Measurements from ENCODE around the gene DNAAF5. TPM values are rescaled to one million over a fixed set of nuclear protein-coding genes. Genes with fewer than 3 reads are reported as not detected.
"Not testable (repeated sequence)": the region's sequence is repeated elsewhere in the genome, so short reads cannot be mapped to it uniquely, and the experiment has no call there.

Gene DNAAF5
- total RNA-seq, 1 donor from 2014 or later = 38.2 TPM

GRCh38 chr7:745431-746154 lies 19.1 kb downstream of the DNAAF5 start:
- DNase-seq (ENCODE audit: low read depth) = no peak

GRCh38 chr7:746155-747061 lies 19.9 kb downstream of the DNAAF5 start:
- no peak for DNase-seq (ENCODE audit: low read depth)

- DNase-seq (ENCODE audit: low read depth) = no peak
Measured at GRCh38 chr7:747186-747585, 20.7 kb downstream of the DNAAF5 start.

- no peak for DNase-seq (ENCODE audit: low read depth)
Measured at GRCh38 chr7:748446-748845, 21.9 kb downstream of the DNAAF5 start.

GRCh38 chr7:749140-749551 lies 22.6 kb downstream of the DNAAF5 start:
- no peak for DNase-seq (ENCODE audit: low read depth)

GRCh38 chr7:750111-750905 lies 23.8 kb downstream of the DNAAF5 start:
- no peak for DNase-seq (ENCODE audit: low read depth)

GRCh38 chr7:751826-752225 lies 25.3 kb downstream of the DNAAF5 start:
- no peak for DNase-seq (ENCODE audit: low read depth)

- DNase-seq (ENCODE audit: low read depth) = not testable (repeated sequence)
Measured at GRCh38 chr7:752256-752655, 25.8 kb downstream of the DNAAF5 start.

- DNase-seq (ENCODE audit: low read depth) = no peak
Measured at GRCh38 chr7:753190-753589, 26.7 kb downstream of the DNAAF5 start.

GRCh38 chr7:754531-755412 lies 28.3 kb downstream of the DNAAF5 start:
- no peak for DNase-seq (ENCODE audit: low read depth)

- DNase-seq (ENCODE audit: low read depth) = no peak
Measured at GRCh38 chr7:755413-755805, 28.9 kb downstream of the DNAAF5 start.

- no peak for DNase-seq (ENCODE audit: low read depth)
Measured at GRCh38 chr7:756231-756927, 29.9 kb downstream of the DNAAF5 start.

GRCh38 chr7:756928-757560 lies 30.5 kb downstream of the DNAAF5 start:
- no peak for DNase-seq (ENCODE audit: low read depth)

- DNase-seq (ENCODE audit: low read depth) = no peak
Measured at GRCh38 chr7:757741-758163, 31.3 kb downstream of the DNAAF5 start.

GRCh38 chr7:759569-759968 lies 33.1 kb downstream of the DNAAF5 start:
- DNase-seq (ENCODE audit: low read depth) = no peak

GRCh38 chr7:760006-760405 lies 33.5 kb downstream of the DNAAF5 start:
- no peak for DNase-seq (ENCODE audit: low read depth)

GRCh38 chr7:761101-761500 lies 34.6 kb downstream of the DNAAF5 start:
- DNase-seq (ENCODE audit: low read depth) = no peak

GRCh38 chr7:761631-762030 lies 35.1 kb downstream of the DNAAF5 start:
- DNase-seq (ENCODE audit: low read depth) = no peak

- DNase-seq (ENCODE audit: low read depth) = no peak
Measured at GRCh38 chr7:762885-763284, 36.4 kb downstream of the DNAAF5 start.
